KMS-11 (cell line): ENCODE results near the gene LRIG3.
"Not testable (repeated sequence)": the region's sequence is repeated elsewhere in the genome, so short reads cannot be mapped to it uniquely, and the experiment has no call there.

Source experiments
- H2AFZ ChIP-seq: fragments of 200-600 bp; sonication (generic); 2 replicates; pipeline ENCODE4 v1.6.1; 2016; ENCODE audit warnings: antibody characterized with exemption, mixed run types, low read depth
- H3K27ac ChIP-seq: fragments of 200-600 bp; sonication (generic); 2 replicates; pipeline ENCODE4 v1.6.1; 2016; ENCODE audit warnings: mild to moderate bottlenecking, mixed run types
- H3K27me3 ChIP-seq: fragments of 200-600 bp; sonication (generic); 2 replicates; pipeline ENCODE4 v1.6.1; 2017; ENCODE audit warnings: mild to moderate bottlenecking, low read depth, mixed run types, moderate library complexity; ENCODE audit not compliant: insufficient read depth
- H3K36me3 ChIP-seq: fragments of 200-600 bp; sonication (generic); 2 replicates; pipeline ENCODE4 v1.6.1; 2017; ENCODE audit warnings: mild to moderate bottlenecking, mixed run types; ENCODE audit not compliant: insufficient read depth
- H3K4me1 ChIP-seq: fragments of 200-600 bp; sonication (generic); 2 replicates; pipeline ENCODE4 v1.6.1; 2016; ENCODE audit warnings: mild to moderate bottlenecking, low read depth, mixed run types; ENCODE audit not compliant: poor library complexity, severe bottlenecking
- H3K4me2 ChIP-seq: fragments of 200-600 bp; sonication (generic); 2 replicates; pipeline ENCODE4 v1.7.0; 2016; ENCODE audit warnings: mild to moderate bottlenecking, mixed run types
- H3K4me3 ChIP-seq: fragments of 200-600 bp; sonication (generic); IDR thresholded peaks from 2 replicates; pipeline ENCODE4 v1.6.1; 2017; ENCODE audit warnings: low read depth, low read length, mixed read lengths; ENCODE audit not compliant: insufficient read depth
- H3K79me2 ChIP-seq: fragments of 200-600 bp; sonication (generic); 2 replicates; pipeline ENCODE4 v1.6.1; 2016; ENCODE audit warnings: low read depth, mixed run types; ENCODE audit not compliant: insufficient read depth
- H3K9ac ChIP-seq: fragments of 200-600 bp; sonication (generic); 2 replicates; pipeline ENCODE4 v1.6.1; 2016; ENCODE audit warnings: mild to moderate bottlenecking, mixed run types
- H4K20me1 ChIP-seq: fragments of 200-600 bp; sonication (generic); 2 replicates; pipeline ENCODE4 v1.6.1; 2016; ENCODE audit warnings: mild to moderate bottlenecking, mixed run types; ENCODE audit not compliant: insufficient read depth
- TF ChIP-seq, protein P1 (sequence below): fragments of 200-600 bp; sonication (generic); conservative IDR thresholded peaks from 2 replicates; pipeline ENCODE4 v1.6.1; 2017; ENCODE audit warnings: low read depth, mild to moderate bottlenecking, antibody characterized with exemption, low read length, moderate library complexity, mixed read lengths

LRIG3 gene

DNA sequence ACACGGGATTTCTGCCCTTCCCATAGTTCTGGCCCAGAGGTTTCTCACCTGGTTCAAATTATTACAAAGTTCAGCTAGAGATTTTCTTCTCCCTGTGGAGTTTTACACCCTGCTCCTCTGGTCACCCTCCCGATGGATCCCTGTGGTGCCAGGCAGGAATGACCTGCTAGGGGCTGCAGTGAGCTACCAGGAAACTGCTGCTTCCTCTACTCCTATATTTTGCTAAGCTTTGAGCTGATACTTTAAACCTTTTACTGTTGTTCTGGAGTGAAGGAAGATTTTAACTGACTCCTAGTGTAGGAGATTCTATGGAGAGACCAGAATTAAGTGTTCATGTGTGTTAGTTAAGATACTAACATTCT is 30.4 kb upstream of the LRIG3 start:
- Histone ChIP-seq H3K27ac (no peak overlapping the region), H3K9ac (no peak overlapping the region), H3K4me3 (no peak overlapping the region), H3K79me2 (no peaks in the 10 kb centered on the region), H3K36me3 (no peaks in the 10 kb centered on the region), H3K27me3 (no peaks in the 10 kb centered on the region), H3K4me2 (no peak overlapping the region), H4K20me1 (no peaks in the 10 kb centered on the region), H3K4me1 (peaks cover 12% of the 10 kb centered on the region), H2AFZ (no peak overlapping the region)
- TF ChIP-seq, protein P1, sequence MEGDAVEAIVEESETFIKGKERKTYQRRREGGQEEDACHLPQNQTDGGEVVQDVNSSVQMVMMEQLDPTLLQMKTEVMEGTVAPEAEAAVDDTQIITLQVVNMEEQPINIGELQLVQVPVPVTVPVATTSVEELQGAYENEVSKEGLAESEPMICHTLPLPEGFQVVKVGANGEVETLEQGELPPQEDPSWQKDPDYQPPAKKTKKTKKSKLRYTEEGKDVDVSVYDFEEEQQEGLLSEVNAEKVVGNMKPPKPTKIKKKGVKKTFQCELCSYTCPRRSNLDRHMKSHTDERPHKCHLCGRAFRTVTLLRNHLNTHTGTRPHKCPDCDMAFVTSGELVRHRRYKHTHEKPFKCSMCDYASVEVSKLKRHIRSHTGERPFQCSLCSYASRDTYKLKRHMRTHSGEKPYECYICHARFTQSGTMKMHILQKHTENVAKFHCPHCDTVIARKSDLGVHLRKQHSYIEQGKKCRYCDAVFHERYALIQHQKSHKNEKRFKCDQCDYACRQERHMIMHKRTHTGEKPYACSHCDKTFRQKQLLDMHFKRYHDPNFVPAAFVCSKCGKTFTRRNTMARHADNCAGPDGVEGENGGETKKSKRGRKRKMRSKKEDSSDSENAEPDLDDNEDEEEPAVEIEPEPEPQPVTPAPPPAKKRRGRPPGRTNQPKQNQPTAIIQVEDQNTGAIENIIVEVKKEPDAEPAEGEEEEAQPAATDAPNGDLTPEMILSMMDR, result no peak

DNA sequence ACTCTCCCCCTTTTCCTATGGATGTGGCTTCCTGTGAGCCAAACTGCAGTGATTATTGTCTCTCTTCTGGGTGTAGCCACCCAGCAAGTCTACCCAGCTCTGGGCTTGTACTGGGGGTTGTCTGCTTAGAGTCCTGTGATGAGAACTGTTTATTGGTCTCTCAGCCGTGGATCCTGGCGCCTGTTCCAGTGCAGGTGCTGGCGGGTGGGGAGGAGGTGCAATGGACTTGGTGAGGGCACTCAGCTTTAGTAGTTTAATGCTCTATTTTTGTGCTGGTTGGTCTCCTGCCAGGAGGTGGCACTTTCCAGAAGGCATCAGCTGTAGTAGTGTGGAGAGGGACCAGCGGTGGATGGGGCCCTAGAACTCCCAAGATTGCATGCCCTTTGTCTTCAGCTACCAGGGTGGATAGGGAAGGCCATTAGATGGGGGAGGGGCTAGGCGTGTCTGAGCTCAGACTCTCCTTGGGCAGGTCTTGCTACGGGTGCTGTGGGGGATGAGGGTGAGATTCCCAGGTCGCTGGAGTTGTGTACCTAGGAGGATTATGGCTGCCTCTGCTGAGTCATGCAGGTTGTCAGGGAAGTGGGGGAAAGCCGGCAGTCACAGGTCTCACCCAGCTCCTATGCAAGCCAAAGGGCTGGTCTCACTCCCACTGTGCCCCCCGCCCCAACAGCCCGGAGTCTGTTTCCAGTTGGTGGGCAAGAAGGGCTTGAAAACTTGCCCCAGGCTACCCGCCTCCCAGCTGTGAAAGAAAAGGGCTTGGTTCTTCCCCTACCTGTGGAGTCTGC is 29.8 kb upstream of the LRIG3 start:
- H2AFZ ChIP-seq, H3K4me3 ChIP-seq, H3K9ac ChIP-seq, H3K27ac ChIP-seq, H3K27me3 ChIP-seq, H3K4me2 ChIP-seq, H4K20me1 ChIP-seq, H3K79me2 ChIP-seq, H3K36me3 ChIP-seq: not testable (repeated sequence)
- peaks cover 12% of the 10 kb centered on the region for H3K4me1 ChIP-seq

DNA sequence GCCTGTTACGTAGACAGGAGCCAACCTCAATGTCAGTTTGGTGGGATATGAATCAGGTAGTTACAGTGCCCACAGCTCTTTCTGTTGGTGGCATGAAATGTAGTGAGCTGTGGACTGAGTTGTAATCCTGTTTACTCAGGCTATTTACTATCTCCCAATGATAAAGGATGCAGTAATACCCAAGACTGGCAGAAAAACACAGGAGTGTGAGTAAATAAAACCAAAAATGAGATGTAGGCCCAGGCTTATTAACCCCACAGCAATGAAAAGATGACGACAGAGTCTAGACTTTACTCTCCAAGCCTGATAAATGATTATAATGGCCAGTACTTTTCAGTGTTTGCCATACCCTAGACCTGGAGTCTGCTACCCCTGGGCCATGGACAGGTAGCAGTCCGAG is 22.8 kb upstream of the LRIG3 start:
- no peak overlapping the region for H3K4me3 ChIP-seq
- H3K27ac ChIP-seq, result no peak overlapping the region
- no peak overlapping the region for H3K9ac ChIP-seq
- H3K4me2 ChIP-seq, result no peak overlapping the region
- no peaks in the 10 kb centered on the region for H3K4me1 ChIP-seq
- H3K36me3 ChIP-seq, result no peaks in the 10 kb centered on the region
- TF ChIP-seq, protein P1, result no peak
- H3K27me3 ChIP-seq, result no peaks in the 10 kb centered on the region
- no peak overlapping the region for H2AFZ ChIP-seq
- H3K79me2 ChIP-seq, result no peaks in the 10 kb centered on the region
- H4K20me1 ChIP-seq, result no peaks in the 10 kb centered on the region

DNA sequence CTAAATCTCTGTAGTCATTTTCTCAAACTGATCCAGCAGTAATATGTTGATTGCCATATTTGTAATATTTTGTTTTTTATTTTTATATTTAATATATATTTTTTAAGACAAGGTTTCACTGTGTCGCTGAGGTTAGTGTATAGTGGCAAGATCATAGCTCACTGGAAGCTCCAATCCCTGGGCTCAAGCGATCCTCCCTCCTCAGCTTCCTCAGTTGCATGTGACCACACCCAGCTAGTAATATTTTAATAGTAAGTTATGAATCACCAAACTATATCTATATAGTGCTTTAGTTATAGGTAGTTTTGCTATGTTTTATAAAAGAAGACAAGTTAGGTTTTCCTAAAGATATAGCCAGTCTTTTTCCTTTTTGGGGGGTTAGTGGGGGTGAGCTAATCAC is 22.0 kb upstream of the LRIG3 start:
- no peaks in the 10 kb centered on the region for H3K79me2 ChIP-seq
- H3K9ac ChIP-seq, result no peak overlapping the region
- H3K4me2 ChIP-seq, result no peak overlapping the region
- H3K36me3 ChIP-seq, result no peaks in the 10 kb centered on the region
- H3K27ac ChIP-seq, result no peak overlapping the region
- H3K27me3 ChIP-seq, result no peaks in the 10 kb centered on the region
- TF ChIP-seq, protein P1, result no peak
- H3K4me3 ChIP-seq, result no peak overlapping the region
- no peak overlapping the region for H2AFZ ChIP-seq
- no peaks in the 10 kb centered on the region for H4K20me1 ChIP-seq
- H3K4me1 ChIP-seq, result no peaks in the 10 kb centered on the region

DNA sequence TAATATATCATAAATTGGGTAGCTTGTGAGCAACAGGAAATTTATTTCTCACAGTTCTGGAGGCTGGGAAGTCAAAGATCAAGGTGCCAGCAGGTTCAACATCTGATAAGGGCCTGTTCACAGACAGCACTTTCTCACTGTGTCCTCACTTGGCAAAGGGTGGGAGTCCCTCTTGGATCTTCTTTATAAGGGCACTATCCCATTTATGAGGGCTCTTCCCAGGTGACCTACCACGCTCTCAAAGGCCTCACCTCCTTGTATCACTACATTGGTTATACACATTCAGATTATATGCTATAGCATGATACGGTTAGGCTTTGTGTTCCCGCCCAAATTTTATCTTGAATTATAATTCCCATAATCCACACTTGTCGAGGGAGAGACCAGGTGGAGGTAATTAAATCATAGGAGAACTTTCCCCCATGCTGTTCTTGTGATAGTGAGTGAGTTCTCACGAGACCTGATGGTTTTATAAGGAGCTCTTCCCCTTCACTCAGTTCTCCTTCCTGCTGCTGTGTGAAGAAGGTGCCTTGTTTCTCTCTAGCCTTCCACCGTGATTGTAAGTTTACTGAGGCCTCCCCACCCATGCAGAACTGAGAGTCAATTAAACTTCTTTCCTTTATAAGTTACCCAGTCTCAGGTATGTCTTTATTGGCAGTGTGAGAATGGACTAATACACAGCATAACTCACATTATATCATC is 19.2 kb upstream of the LRIG3 start:
- no peak overlapping the region for H3K4me2 ChIP-seq
- no peak overlapping the region for H3K9ac ChIP-seq
- H4K20me1 ChIP-seq, result no peaks in the 10 kb centered on the region
- no peaks in the 10 kb centered on the region for H3K27me3 ChIP-seq
- no peak overlapping the region for H3K27ac ChIP-seq
- no peaks in the 10 kb centered on the region for H3K4me1 ChIP-seq
- no peak overlapping the region for H3K4me3 ChIP-seq
- no peaks in the 10 kb centered on the region for H3K36me3 ChIP-seq
- TF ChIP-seq, protein P1, result no peak
- no peaks in the 10 kb centered on the region for H3K79me2 ChIP-seq
- H2AFZ ChIP-seq, result no peak overlapping the region
